Breast epithelium (tissue), 4 donors: ENCODE results near the gene SYTL3. TPM values are rescaled to one million over a fixed set of nuclear protein-coding genes. Genes with fewer than 3 reads are reported as not detected.
"Not testable (repeated sequence)": the region's sequence is repeated elsewhere in the genome, so short reads cannot be mapped to it uniquely, and the experiment has no call there.

Experiments used
- DNase-seq, 2 donors: peaks; one replicate each; pipeline ENCODE4 v3.0.0-alpha.2; 2019; ENCODE audit warnings: low spot score in 2 of 2
- H3K27ac ChIP-seq, 2 donors: fragments of 200-600 bp; sonication (generic) in 1 of 2; one replicate each; pipeline ENCODE4 v1.5.1; 2016 to 2019; ENCODE audit warnings: mild to moderate bottlenecking in 1 of 2
- H3K27me3 ChIP-seq, 2 donors: fragments of 200-600 bp; sonication (generic) in 1 of 2; one replicate each; pipeline versions ENCODE4 v1.5.1 to v1.6.0; 2017 to 2019; ENCODE audit warnings: control low read depth in 1 of 2, mild to moderate bottlenecking in 1 of 2
- H3K36me3 ChIP-seq: fragments of 200-600 bp; one replicate; pipeline ENCODE4 v1.5.1; 2019
- H3K4me1 ChIP-seq, 2 donors: fragments of 200-600 bp; sonication (generic); one replicate each; pipeline ENCODE4 v1.5.1; 2016 to 2019; ENCODE audit warnings: control low read depth in 1 of 2
- H3K4me3 ChIP-seq, 3 donors: fragments of 200-600 bp; sonication (generic); 1 replicate in 2 of 3; 2 replicates in 1 of 3; pipeline ENCODE4 v1.5.1; 2016 to 2019; ENCODE audit warnings: mild to moderate bottlenecking in 3 of 3, moderate library complexity in 2 of 3
- H3K9me3 ChIP-seq, 2 donors: fragments of 200-600 bp; sonication (generic) in 1 of 2; one replicate each; pipeline ENCODE4 v1.5.1; 2016 to 2019; ENCODE audit warnings: control low read depth in 1 of 2
- CTCF ChIP-seq, 3 donors: fragments of 450-650 bp; IDR thresholded peaks; one replicate each; pipeline ENCODE4 v1.5.1; 2016 to 2017; ENCODE audit warnings: antibody characterized with exemption in 3 of 3, mild to moderate bottlenecking in 3 of 3, moderate library complexity in 3 of 3
- POLR2A ChIP-seq: fragments of 450-650 bp; IDR thresholded peaks from one replicate; pipeline ENCODE4 v1.6.1; 2016; ENCODE audit warnings: antibody characterized with exemption, mild to moderate bottlenecking, moderate library complexity
- POLR2AphosphoS5 ChIP-seq, 3 donors: sonication (generic); formaldehyde crosslinking; IDR thresholded peaks; one replicate each; pipeline ENCODE4 v1.6.1; 2017; ENCODE audit warnings: antibody characterized with exemption in 3 of 3
- intact Hi-C: fragments of 100-400 bp; cut with DNase I; formaldehyde crosslinking; loops from one replicate; pipeline ENCODE4 v1.15.1; 2023; ENCODE audit warnings: low total_unique reads
- total RNA-seq, 3 donors: library from RNA; depleted of rRNA; stranded (reverse); fragments of >200 nt; gene quantifications; one replicate each; pipeline ENCODE4 v1.1.0, GENCODE V29; 2016

The SYTL3 gene
- total RNA-seq, 3 donors from 2014 or later = 5.2 to 8.0 (median 7.5) TPM

- H3K36me3 ChIP-seq = no peaks in the 10 kb centered on the region
- H3K4me1 ChIP-seq = no peaks in the 10 kb centered on the region
- H3K4me3 ChIP-seq = no peak overlapping the region
- H3K27ac ChIP-seq = no peak overlapping the region
- no peak for DNase-seq
- H3K9me3 ChIP-seq = no peaks in the 10 kb centered on the region
- intact Hi-C loops = loop anchor here (2.0 kb wide), 1 partner anchor 23 kb away; no protein-coding TSS in a partner anchor
- H3K27me3 ChIP-seq = no peaks in the 10 kb centered on the region
- no peak for TF ChIP-seq POLR2A
These were observed 137.5 kb downstream of the SYTL3 start for GRCh38 chr6:158787395-158787794.

GRCh38 chr6:158789115-158789917 lies 139.5 kb downstream of the SYTL3 start:
- Histone ChIP-seq H3K27ac (no peak overlapping the region), H3K4me1 (no peaks in the 10 kb centered on the region), H3K4me3 (no peak overlapping the region), H3K27me3 (no peaks in the 10 kb centered on the region), H3K9me3 (no peaks in the 10 kb centered on the region), H3K36me3 (no peaks in the 10 kb centered on the region)
- DNase-seq = no peak
- TF ChIP-seq POLR2AphosphoS5 (IDR thresholded peaks at IDR 0.05) (no peak), CTCF (IDR thresholded peaks at IDR 0.05) (no peak), POLR2A (no peak)
- intact Hi-C loops = no loop called here

- no peaks in the 10 kb centered on the region for H3K9me3 ChIP-seq
- peak overlapping the region in 1 of 2 donors; percentile 50 for H3K27ac ChIP-seq
- TF ChIP-seq POLR2A = no peak
- TF ChIP-seq POLR2AphosphoS5 (IDR thresholded peaks at IDR 0.05) = no peak
- no peak for TF ChIP-seq CTCF (IDR thresholded peaks at IDR 0.05)
- no peaks in the 10 kb centered on the region for H3K27me3 ChIP-seq
- H3K4me3 ChIP-seq = no peak overlapping the region
- H3K4me1 ChIP-seq = no peaks in the 10 kb centered on the region
- intact Hi-C loops = no loop called here
- no peak for DNase-seq
- H3K36me3 ChIP-seq = no peaks in the 10 kb centered on the region
These were observed 141.5 kb downstream of the SYTL3 start for GRCh38 chr6:158791274-158791855.

- H3K27me3 ChIP-seq, H3K27ac ChIP-seq, intact Hi-C loops, H3K4me3 ChIP-seq, DNase-seq, H3K4me1 ChIP-seq, H3K36me3 ChIP-seq, H3K9me3 ChIP-seq: not testable (repeated sequence)
These were observed 142.7 kb downstream of the SYTL3 start for GRCh38 chr6:158792505-158792904.

GRCh38 chr6:158793432-158793831 lies 143.6 kb downstream of the SYTL3 start:
- intact Hi-C loops = no loop called here

More at GRCh38 chr6:158793432-158793831, 143.6 kb downstream of the SYTL3 start:
- H3K9me3 ChIP-seq = no peaks in the 10 kb centered on the region
- DNase-seq = no peak
- H3K27me3 ChIP-seq = no peaks in the 10 kb centered on the region
- no peaks in the 10 kb centered on the region for H3K4me1 ChIP-seq
- peak in 1 of 3 donors; percentile 15 for TF ChIP-seq CTCF (IDR thresholded peaks at IDR 0.05)
- TF ChIP-seq POLR2AphosphoS5 (IDR thresholded peaks at IDR 0.05) = no peak
- no peak overlapping the region for H3K4me3 ChIP-seq
- H3K36me3 ChIP-seq = no peaks in the 10 kb centered on the region
- H3K27ac ChIP-seq = no peak overlapping the region
